ENCODE measurements around the gene ZNF846. TPM values are rescaled to one million over a fixed set of nuclear protein-coding genes. Genes with fewer than 3 reads are reported as not detected.
A peak's percentile ranks its signal among the peaks of the same experiment; 100 is the strongest.

The ZNF846 gene
- total and polyA plus RNA-seq, 9 of the 15 experiments (the other 6 are each of a cell fraction or from before 2014, with no cell fraction given): 4.1 to 8.7 (median 7.8) TPM

- TF ChIP-seq CREB1 (IDR thresholded peaks at IDR 0.05) (peak; percentile 11; the same call in 1 of the 2 replicates), CREB1 (CRISPR knock-in tag; IDR thresholded peaks at IDR 0.05) (peak; percentile 47; the same call in 1 of the 2 replicates), NRF1 (conservative IDR thresholded peaks at IDR 0.05 in 1 of 2, IDR thresholded peaks at IDR 0.05 in 1 of 2) (0 out of 4 replicates have a peak, but pooled peaks of 1 of the 2 experiments have one; percentile 29), SUPT5H (IDR thresholded peaks at IDR 0.05) (0 out of 2 replicates have a peak, but pooled peaks have one; percentile 28)
- TF ChIP-seq, protein P1, sequence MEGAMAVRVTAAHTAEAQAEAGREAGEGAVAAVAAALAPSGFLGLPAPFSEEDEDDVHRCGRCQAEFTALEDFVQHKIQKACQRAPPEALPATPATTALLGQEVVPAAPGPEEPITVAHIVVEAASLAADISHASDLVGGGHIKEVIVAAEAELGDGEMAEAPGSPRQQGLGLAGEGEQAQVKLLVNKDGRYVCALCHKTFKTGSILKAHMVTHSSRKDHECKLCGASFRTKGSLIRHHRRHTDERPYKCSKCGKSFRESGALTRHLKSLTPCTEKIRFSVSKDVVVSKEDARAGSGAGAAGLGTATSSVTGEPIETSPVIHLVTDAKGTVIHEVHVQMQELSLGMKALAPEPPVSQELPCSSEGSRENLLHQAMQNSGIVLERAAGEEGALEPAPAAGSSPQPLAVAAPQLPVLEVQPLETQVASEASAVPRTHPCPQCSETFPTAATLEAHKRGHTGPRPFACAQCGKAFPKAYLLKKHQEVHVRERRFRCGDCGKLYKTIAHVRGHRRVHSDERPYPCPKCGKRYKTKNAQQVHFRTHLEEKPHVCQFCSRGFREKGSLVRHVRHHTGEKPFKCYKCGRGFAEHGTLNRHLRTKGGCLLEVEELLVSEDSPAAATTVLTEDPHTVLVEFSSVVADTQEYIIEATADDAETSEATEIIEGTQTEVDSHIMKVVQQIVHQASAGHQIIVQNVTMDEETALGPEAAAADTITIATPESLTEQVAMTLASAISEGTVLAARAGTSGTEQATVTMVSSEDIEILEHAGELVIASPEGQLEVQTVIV (CRISPR knock-in tag; IDR thresholded peaks at IDR 0.05; ENCODE audit: borderline replicate concordance): no peak
- TF ChIP-seq, protein P2, sequence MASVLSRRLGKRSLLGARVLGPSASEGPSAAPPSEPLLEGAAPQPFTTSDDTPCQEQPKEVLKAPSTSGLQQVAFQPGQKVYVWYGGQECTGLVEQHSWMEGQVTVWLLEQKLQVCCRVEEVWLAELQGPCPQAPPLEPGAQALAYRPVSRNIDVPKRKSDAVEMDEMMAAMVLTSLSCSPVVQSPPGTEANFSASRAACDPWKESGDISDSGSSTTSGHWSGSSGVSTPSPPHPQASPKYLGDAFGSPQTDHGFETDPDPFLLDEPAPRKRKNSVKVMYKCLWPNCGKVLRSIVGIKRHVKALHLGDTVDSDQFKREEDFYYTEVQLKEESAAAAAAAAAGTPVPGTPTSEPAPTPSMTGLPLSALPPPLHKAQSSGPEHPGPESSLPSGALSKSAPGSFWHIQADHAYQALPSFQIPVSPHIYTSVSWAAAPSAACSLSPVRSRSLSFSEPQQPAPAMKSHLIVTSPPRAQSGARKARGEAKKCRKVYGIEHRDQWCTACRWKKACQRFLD (CRISPR knock-in tag; IDR thresholded peaks at IDR 0.05): no peak
These were observed 23.1 kb upstream of the ZNF846 start (continued) for GRCh38 chr19:9791552-9792205.

Data from K562 (cell line).